B cell (primary cell): ENCODE results near the gene ZNF527.
"Not testable (repeated sequence)": the region's sequence is repeated elsewhere in the genome, so short reads cannot be mapped to it uniquely, and the experiment has no call there.

Experiments used
- CTCF ChIP-seq: fragments of 200-600 bp; IDR thresholded peaks from one replicate; pipeline ENCODE4 v1.8.0; 2022; ENCODE audit warnings: antibody characterized with exemption, mild to moderate bottlenecking
- EZH2 ChIP-seq: IDR thresholded peaks from 2 replicates; pipeline ENCODE4 v1.6.1; 2012; ENCODE audit warnings: borderline replicate concordance, low read depth, mild to moderate bottlenecking, moderate library complexity, low read length; ENCODE audit not compliant: insufficient read depth, poor library complexity, severe bottlenecking

DNA sequence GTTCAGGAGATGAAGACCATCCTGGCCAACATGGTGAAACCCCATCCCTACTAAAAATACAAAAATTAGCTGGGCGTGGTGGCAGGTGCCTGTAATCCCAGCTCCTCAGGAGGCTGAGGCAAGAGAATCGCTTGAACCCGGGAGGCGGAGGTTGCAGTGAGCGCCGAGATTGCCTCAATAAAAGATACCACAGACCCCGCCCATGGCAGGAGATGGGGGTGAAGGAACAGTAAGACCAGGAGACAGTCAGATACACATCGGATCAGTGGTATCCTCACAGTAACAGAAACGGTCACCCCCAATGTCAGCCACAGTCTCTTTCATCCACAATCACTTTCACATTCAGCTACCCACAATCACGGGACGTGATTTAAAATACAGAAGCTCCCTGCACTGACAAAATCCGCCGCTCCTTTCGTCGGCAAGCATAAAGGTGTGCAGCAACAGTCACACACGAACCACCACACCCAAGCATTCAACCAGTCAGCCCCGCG lies 466 bp upstream of the ZNF527 start:
- not testable (repeated sequence) for TF ChIP-seq CTCF, EZH2
